ENCODE results near the gene SLC24A4.

SLC24A4 gene

GRCh38 chr14:92520102-92521057 lies 197.4 kb downstream of the SLC24A4 start:
- no peak for DNase-seq (ENCODE audit: low spot score)

- DNase-seq (ENCODE audit: low spot score) = no peak
These were observed 198.1 kb downstream of the SLC24A4 start for GRCh38 chr14:92521058-92521415.

- no peak for DNase-seq (ENCODE audit: low spot score)
These were observed 200.8 kb downstream of the SLC24A4 start for GRCh38 chr14:92523752-92524151.

GRCh38 chr14:92524602-92525185 lies 201.7 kb downstream of the SLC24A4 start:
- DNase-seq (ENCODE audit: low spot score) = no peak

GRCh38 chr14:92525322-92526095 lies 202.5 kb downstream of the SLC24A4 start:
- DNase-seq (ENCODE audit: low spot score) = no peak

- no peak for DNase-seq (ENCODE audit: low spot score)
These were observed 204.8 kb downstream of the SLC24A4 start for GRCh38 chr14:92527721-92528120.

GRCh38 chr14:92528486-92529100 lies 205.6 kb downstream of the SLC24A4 start:
- no peak for DNase-seq (ENCODE audit: low spot score)

- DNase-seq (ENCODE audit: low spot score) = no peak
These were observed 206.9 kb downstream of the SLC24A4 start for GRCh38 chr14:92529903-92530302.

GRCh38 chr14:92531106-92531873 lies 208.3 kb downstream of the SLC24A4 start:
- no peak for DNase-seq (ENCODE audit: low spot score)

- no peak for DNase-seq (ENCODE audit: low spot score)
These were observed 209.7 kb downstream of the SLC24A4 start for GRCh38 chr14:92532490-92533163.

- DNase-seq (ENCODE audit: low spot score) = no peak
These were observed 212.1 kb downstream of the SLC24A4 start for GRCh38 chr14:92534932-92535643.

- peak; percentile 59 for DNase-seq (ENCODE audit: low spot score)
These were observed 213.3 kb downstream of the SLC24A4 start for GRCh38 chr14:92536231-92536630.

GRCh38 chr14:92538412-92538985 lies 215.5 kb downstream of the SLC24A4 start:
- DNase-seq (ENCODE audit: low spot score) = no peak

- DNase-seq (ENCODE audit: low spot score) = no peak
These were observed 216.5 kb downstream of the SLC24A4 start for GRCh38 chr14:92539419-92539818.

GRCh38 chr14:92539875-92540274 lies 216.9 kb downstream of the SLC24A4 start:
- DNase-seq (ENCODE audit: low spot score) = no peak

GRCh38 chr14:92540472-92541048 lies 217.6 kb downstream of the SLC24A4 start:
- peak; percentile 78 for DNase-seq (ENCODE audit: low spot score)

- DNase-seq (ENCODE audit: low spot score) = no peak
These were observed 220.0 kb downstream of the SLC24A4 start for GRCh38 chr14:92542766-92543554.

GRCh38 chr14:92544051-92544720 lies 221.2 kb downstream of the SLC24A4 start:
- no peak for DNase-seq (ENCODE audit: low spot score)
